HL-60 (cell line): ENCODE measurements around the gene C11orf98.
A peak's percentile ranks its signal among the peaks of the same experiment; 100 is the strongest.
"Not testable (repeated sequence)": the region's sequence is repeated elsewhere in the genome, so short reads cannot be mapped to it uniquely, and the experiment has no call there.

Experiments
- DNase-seq, 2 experiments: peaks; one replicate each; pipeline ENCODE4 v3.0.0-alpha.2; 2010 to 2020; ENCODE audit warnings: low read depth in 1 of 2, low spot score in 1 of 2
- H3K27ac ChIP-seq: fragments of 250-450 bp; sonication (Bioruptor Pico); replicated peaks from 2 replicates; pipeline ENCODE4 v1.5.1; 2020; ENCODE audit warnings: mild to moderate bottlenecking, moderate library complexity
- H3K27me3 ChIP-seq: fragments of 250-450 bp; sonication (Bioruptor Pico); 2 replicates; pipeline ENCODE4 v1.5.1; 2021; ENCODE audit warnings: mild to moderate bottlenecking, moderate library complexity; ENCODE audit not compliant: insufficient read depth, poor library complexity, severe bottlenecking
- H3K4me3 ChIP-seq: replicated peaks from 2 replicates; pipeline ENCODE4 v1.5.1; 2011; ENCODE audit warnings: mild to moderate bottlenecking, control low read depth, low read length; ENCODE audit not compliant: insufficient read depth
- GABPA ChIP-seq: IDR thresholded peaks from 2 replicates; pipeline ENCODE4 v1.6.1; 2012; ENCODE audit warnings: low read depth
- POLR2AphosphoS5 ChIP-seq: IDR thresholded peaks from 2 replicates; pipeline ENCODE4 v1.6.1; 2012; ENCODE audit warnings: low read depth
- SPI1 ChIP-seq: IDR thresholded peaks from 2 replicates; pipeline ENCODE4 v1.6.1; 2012; ENCODE audit warnings: low read depth, mild to moderate bottlenecking, borderline replicate concordance
- TF ChIP-seq, protein P1 (sequence below): IDR thresholded peaks from one replicate; pipeline ENCODE4 v1.5.1; 2011; ENCODE audit warnings: low read length, control low read depth, inconsistent platforms; ENCODE audit not compliant: insufficient read depth
- TF ChIP-seq, protein P2 (sequence below): IDR thresholded peaks from 2 replicates; pipeline ENCODE4 v1.6.1; 2012; ENCODE audit warnings: low read depth; ENCODE audit not compliant: insufficient replicate concordance

The C11orf98 gene

DNA sequence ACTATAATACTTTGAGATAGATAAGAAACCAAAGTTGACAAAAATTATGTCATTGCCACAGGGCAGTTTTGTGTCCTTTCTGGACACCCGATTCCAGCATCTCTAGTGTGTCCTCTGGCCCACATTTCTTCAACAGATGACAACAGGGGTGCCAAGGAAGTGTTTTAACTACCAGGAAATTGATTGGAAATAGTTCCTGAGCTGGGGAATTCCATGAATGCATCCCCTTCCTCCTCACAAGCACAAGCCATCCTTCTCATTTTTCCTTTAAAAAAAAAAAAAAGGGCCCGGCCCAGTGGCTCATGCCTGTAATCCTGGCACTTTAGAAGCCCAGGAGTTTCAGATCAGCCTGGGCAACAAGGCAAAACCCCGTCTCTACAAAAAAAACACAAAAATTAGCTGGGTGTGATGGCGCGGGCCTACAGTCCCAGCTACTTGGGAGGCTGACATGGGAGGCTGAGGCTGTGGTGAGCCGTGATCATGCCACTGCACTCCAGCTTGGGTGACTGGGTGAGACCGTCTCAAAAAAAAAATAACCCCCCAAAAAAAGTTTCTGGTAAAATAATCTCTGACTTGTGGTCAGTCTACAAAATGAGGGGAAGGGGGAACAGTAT, 42.4 kb downstream of the C11orf98 start:
- TF ChIP-seq GABPA (no peak), SPI1 (no peak), POLR2AphosphoS5 (no peak)
- TF ChIP-seq, protein P1, sequence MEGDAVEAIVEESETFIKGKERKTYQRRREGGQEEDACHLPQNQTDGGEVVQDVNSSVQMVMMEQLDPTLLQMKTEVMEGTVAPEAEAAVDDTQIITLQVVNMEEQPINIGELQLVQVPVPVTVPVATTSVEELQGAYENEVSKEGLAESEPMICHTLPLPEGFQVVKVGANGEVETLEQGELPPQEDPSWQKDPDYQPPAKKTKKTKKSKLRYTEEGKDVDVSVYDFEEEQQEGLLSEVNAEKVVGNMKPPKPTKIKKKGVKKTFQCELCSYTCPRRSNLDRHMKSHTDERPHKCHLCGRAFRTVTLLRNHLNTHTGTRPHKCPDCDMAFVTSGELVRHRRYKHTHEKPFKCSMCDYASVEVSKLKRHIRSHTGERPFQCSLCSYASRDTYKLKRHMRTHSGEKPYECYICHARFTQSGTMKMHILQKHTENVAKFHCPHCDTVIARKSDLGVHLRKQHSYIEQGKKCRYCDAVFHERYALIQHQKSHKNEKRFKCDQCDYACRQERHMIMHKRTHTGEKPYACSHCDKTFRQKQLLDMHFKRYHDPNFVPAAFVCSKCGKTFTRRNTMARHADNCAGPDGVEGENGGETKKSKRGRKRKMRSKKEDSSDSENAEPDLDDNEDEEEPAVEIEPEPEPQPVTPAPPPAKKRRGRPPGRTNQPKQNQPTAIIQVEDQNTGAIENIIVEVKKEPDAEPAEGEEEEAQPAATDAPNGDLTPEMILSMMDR = no peak
- TF ChIP-seq, protein P2, sequence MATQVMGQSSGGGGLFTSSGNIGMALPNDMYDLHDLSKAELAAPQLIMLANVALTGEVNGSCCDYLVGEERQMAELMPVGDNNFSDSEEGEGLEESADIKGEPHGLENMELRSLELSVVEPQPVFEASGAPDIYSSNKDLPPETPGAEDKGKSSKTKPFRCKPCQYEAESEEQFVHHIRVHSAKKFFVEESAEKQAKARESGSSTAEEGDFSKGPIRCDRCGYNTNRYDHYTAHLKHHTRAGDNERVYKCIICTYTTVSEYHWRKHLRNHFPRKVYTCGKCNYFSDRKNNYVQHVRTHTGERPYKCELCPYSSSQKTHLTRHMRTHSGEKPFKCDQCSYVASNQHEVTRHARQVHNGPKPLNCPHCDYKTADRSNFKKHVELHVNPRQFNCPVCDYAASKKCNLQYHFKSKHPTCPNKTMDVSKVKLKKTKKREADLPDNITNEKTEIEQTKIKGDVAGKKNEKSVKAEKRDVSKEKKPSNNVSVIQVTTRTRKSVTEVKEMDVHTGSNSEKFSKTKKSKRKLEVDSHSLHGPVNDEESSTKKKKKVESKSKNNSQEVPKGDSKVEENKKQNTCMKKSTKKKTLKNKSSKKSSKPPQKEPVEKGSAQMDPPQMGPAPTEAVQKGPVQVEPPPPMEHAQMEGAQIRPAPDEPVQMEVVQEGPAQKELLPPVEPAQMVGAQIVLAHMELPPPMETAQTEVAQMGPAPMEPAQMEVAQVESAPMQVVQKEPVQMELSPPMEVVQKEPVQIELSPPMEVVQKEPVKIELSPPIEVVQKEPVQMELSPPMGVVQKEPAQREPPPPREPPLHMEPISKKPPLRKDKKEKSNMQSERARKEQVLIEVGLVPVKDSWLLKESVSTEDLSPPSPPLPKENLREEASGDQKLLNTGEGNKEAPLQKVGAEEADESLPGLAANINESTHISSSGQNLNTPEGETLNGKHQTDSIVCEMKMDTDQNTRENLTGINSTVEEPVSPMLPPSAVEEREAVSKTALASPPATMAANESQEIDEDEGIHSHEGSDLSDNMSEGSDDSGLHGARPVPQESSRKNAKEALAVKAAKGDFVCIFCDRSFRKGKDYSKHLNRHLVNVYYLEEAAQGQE = no peak
- H3K27ac ChIP-seq = peak overlapping the region; percentile 67
- peak overlapping the region; percentile 70; the same call in 1 of the 2 replicates for H3K4me3 ChIP-seq
- no peak for DNase-seq
- no peaks in the 10 kb centered on the region for H3K27me3 ChIP-seq

DNA sequence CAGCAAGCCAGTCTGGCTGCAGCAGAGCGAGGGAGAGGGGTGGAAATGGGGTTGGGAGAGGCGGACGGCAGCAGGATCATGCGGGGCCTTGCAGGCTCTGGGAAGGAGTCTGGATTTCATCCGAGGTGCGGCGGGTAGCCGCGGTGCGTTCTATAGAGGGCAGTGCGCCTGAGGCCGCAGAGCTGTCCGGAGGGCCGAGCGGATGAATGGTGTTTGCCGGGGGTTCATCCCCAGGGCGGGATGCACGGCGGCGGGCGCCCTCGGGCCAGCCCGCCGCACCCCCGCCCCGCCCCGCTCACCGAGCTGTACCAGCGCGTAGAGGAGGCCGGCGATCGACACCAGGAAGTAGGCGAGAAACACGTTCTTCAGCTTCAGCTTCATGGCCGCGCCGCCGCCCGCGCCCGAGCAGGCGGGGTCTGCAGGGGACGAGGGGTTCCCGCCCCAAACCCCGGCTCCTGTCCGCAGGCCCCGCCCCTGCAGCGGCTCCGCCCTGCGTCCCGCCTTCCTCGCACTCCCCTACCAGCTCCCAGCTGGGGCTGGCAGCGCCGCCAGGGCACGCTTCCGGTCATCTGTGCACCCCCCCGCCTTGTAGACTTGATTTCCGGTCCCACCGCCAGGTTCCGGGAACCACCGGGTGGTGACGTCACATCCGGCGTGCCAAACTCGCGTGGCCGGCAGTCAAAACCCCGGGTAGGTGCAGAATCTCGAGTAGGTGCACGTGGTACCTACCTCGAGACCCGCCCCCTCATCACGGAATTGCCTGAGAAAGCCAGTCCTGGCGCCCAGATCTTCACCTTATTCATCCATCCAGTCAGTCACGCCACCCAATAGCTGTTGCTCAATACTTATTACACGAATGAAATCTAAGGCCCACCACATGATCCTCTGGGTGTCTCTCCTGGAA, 43.2 kb downstream of the C11orf98 start, which contains the start of gene B3GAT3:
Gene B3GAT3, minus strand, starts transcription at position 420 of the 904 bp plus-strand sequence. Its CDS starts 39 bp downstream, at position 381.
- peak; percentile 94 for TF ChIP-seq GABPA
- TF ChIP-seq, protein P1 = no peak
- TF ChIP-seq SPI1 = no peak
- peak; percentile 69 for TF ChIP-seq POLR2AphosphoS5
- TF ChIP-seq, protein P2 = no peak

DNA sequence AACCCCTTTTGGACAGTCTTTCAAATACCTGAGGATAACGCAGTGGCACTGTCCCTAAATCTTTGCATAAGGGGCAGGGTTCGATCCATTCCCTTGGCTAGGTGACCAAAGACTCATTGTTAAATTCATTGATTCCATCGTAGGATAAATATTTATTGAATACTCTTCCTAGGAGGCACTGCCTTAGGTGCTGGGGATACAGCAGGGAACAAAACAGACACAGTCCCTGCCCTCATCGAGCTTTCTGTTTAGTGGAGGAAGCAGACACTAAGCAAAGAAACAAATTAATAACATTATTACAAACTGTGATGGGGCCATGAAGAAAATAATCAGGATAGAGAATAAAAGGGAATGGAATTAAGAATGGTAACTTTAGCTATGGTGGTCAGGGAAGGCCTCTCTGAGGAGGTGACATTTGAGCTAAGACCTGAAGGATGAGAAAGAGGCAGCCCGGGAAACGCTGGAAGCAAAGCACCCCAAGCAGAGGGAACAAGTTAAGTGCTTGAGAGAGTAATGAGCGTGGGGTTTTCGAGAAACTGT, 43.9 kb downstream of the C11orf98 start:
- TF ChIP-seq POLR2AphosphoS5 = no peak
- TF ChIP-seq, protein P1 = no peak
- TF ChIP-seq GABPA = no peak
- TF ChIP-seq, protein P2 = no peak
- no peak for TF ChIP-seq SPI1
- Histone ChIP-seq H3K4me3 (peak overlapping the region; percentile 70), H3K27ac (peak overlapping the region; percentile 67), H3K27me3 (no peaks in the 10 kb centered on the region)
- DNase-seq = no peak

More for the DNA sequence above, 43.2 kb downstream of the C11orf98 start, which contains the start of gene B3GAT3:
- Histone ChIP-seq H3K4me3 (peak within 1 kb of the TSS; percentile 70), H3K27me3 (no peaks in the 10 kb centered on the region), H3K27ac (peak within 1 kb of the TSS; percentile 67)
- peak; percentile 97 to 99 for DNase-seq

DNA sequence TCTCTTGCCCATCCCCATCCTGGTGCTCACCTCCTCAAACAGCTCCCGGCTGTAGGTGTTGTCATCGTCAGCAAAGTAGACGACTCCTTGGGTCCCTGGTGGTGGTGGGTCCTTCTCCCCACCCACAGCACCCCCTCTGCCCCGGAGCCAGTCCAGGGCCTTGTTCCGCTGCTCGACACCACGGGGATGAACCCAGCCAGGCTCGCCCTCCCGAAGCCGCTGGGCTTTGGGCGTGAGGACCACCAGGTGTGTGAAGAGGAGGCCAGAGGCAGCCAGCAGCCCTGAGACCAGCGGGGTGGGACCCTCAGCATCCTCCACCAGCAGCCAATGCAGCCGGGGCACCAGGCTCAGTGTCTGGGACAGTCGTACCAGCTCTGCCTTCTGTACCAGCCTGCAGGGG, 48.1 kb downstream of the C11orf98 start:
- H3K27me3 ChIP-seq, H3K4me3 ChIP-seq, DNase-seq, H3K27ac ChIP-seq: not testable (repeated sequence)
